Heart left ventricle (tissue), 13 donors: ENCODE data around the gene AGGF1.

Experiments
- CTCF ChIP-seq, 12 donors: fragments of 200-600 bp; sonication (generic) in 4 of 12; IDR thresholded peaks; one replicate each; pipeline versions ENCODE4 v1.5.0 to v1.8.0; 2018 to 2022; ENCODE audit warnings: antibody characterized with exemption in 12 of 12, mild to moderate bottlenecking in 5 of 12
- POLR2A ChIP-seq, 2 donors: fragments of 450-650 bp; IDR thresholded peaks; one replicate each; pipeline ENCODE4 v1.6.1; 2017; ENCODE audit warnings: antibody characterized with exemption in 2 of 2, mild to moderate bottlenecking in 2 of 2, moderate library complexity in 2 of 2
- donor health status: ischemic (EF 13 %, LVEDD 7.1; RV severe dilation, severe dysfunction).
- donor health status: DM: no; HTN: yes; CAD: no.
- donor health status: DM: no; HTN: no; CAD: no.
- donor health status: ischemic (EF 25% LVEDD 6.9; RV normal size, moderate dysfunction).
- donor health status: ischemic (EF 25% LVEDD 5.7; RV mildly dilated, moderate dysfunction).
- donor health status: ischemic (EF 35%, LVEDD 5.7; RV mildly dilated, moderate dysfunction).
- donor health status: nonischemic (EF 11% LVEDD 7.7; RV severe dilation, severe dysfunction).
- donor health status: DM: yes; HTN: yes; CAD: no.
- donor health status: PGD.
- donor health status: ischemic (EF 29% LVEDD 5.4; RV normal size, mild dysfunction).
- donor health status: nonischemic (EF 23%, LVEDD 6.1; RV moderate dilation, normal function).

GRCh38 chr5:76986825-76987526 lies 43.2 kb upstream of the AGGF1 start:
- TF ChIP-seq CTCF (IDR thresholded peaks at IDR 0.05) (no peak), POLR2A (IDR thresholded peaks at IDR 0.05) (no peak)
